HepG2 (cell line): ENCODE measurements around the gene INTS4. TPM values are rescaled to one million over a fixed set of nuclear protein-coding genes. Genes with fewer than 3 reads are reported as not detected.

Experiments
- ATAC-seq: fragments of 200-7000 bp; cut with Tn5 transposase; 3 replicates; pipeline ENCODE4 v1.9.1; 2020; ENCODE audit warnings: mild to moderate bottlenecking, moderate library complexity
- BruUV-seq: library from RNA; stranded (reverse); fragments of 400-500 nt; replicated peaks from 2 replicates; lab custom pipeline; 2021; lab: Mats Ljungman, UMichigan
- CTCF ChIA-PET: fragments of 300-600 bp; formaldehyde crosslinking; extraction: SDS; loops from one replicate; lab custom pipeline; 2021; ENCODE audit warnings: low total read pairs, inconsistent platforms, low intra/inter-chr PET ratio; lab: Yijun Ruan, JAX
- POLR2A ChIA-PET: fragments of 350-600 bp; sonication (Branson Sonifier 250); formaldehyde crosslinking; loops from one replicate; lab custom pipeline; 2020; ENCODE audit warnings: antibody characterized with exemption, inconsistent platforms; lab: Yijun Ruan, JAX
- DNase-seq: peaks from one replicate; pipeline ENCODE4 v3.0.0-alpha.2; 2015; ENCODE audit warnings: low spot score
- FAIRE-seq: peaks from 3 replicates; lab custom pipeline; 2011; peaks lifted over from hg19 to GRCh38; lab: Jason Lieb, UNC
- H2AFZ ChIP-seq: one replicate; pipeline ENCODE4 v1.6.1; 2011; ENCODE audit warnings: low read length, inconsistent platforms
- H3K27ac ChIP-seq: fragments of 300-600 bp; 3 replicates; pipeline ENCODE4 v1.8.0; 2011; ENCODE audit warnings: mixed run types, mild to moderate bottlenecking, mixed read lengths, low read length, inconsistent platforms; ENCODE audit not compliant: insufficient read depth; ENCODE audit errors: extremely low read length
- H3K27me3 ChIP-seq, 2 experiments: fragments of 200-600 bp in 1 of 2; 2 replicates in 1 of 2; 3 replicates in 1 of 2; pipeline versions ENCODE4 v1.6.0 to v1.8.0; 2011; ENCODE audit warnings: low read length in 2 of 2, mild to moderate bottlenecking in 2 of 2, moderate library complexity in 2 of 2, inconsistent platforms in 1 of 2; ENCODE audit not compliant: insufficient read depth in 2 of 2, control insufficient read depth in 1 of 2
- H3K36me3 ChIP-seq, 2 experiments: fragments of 200-600 bp in 1 of 2; replicated peaks in 1 of 2; 2 replicates in 1 of 2; 3 replicates in 1 of 2; pipeline versions ENCODE4 v1.5.1 to v1.8.0; 2011; ENCODE audit warnings: low read length in 2 of 2, inconsistent platforms in 1 of 2; ENCODE audit not compliant: insufficient read depth in 2 of 2, control insufficient read depth in 1 of 2
- H3K4me1 ChIP-seq: 2 replicates; pipeline ENCODE4 v1.5.1; 2012; ENCODE audit warnings: low read length, inconsistent platforms; ENCODE audit not compliant: insufficient read depth
- H3K4me2 ChIP-seq: 2 replicates; pipeline ENCODE4 v1.6.0; 2011; ENCODE audit warnings: low read depth, low read length, inconsistent platforms
- H3K4me3 ChIP-seq, 3 experiments: fragments of 200-600 bp in 1 of 3; sonication (generic), shearing (Covaris generic) in 1 of 3; replicated peaks in 1 of 3; 2 replicates each; pipeline ENCODE4 v1.5.1; 2011 to 2016; ENCODE audit warnings: low read length in 3 of 3, inconsistent platforms in 2 of 3, low read depth in 2 of 3, mild to moderate bottlenecking in 2 of 3, control low read depth in 1 of 3, mixed read lengths in 1 of 3; ENCODE audit not compliant: insufficient read depth in 1 of 3
- H3K79me2 ChIP-seq: one replicate; pipeline ENCODE4 v1.6.1; 2011; ENCODE audit warnings: low read length, inconsistent platforms; ENCODE audit not compliant: insufficient read depth
- H3K9ac ChIP-seq: 2 replicates; pipeline ENCODE4 v1.6.0; 2011; ENCODE audit warnings: mild to moderate bottlenecking, low read depth, low read length, inconsistent platforms; ENCODE audit not compliant: insufficient read depth
- H3K9me3 ChIP-seq: 2 replicates; pipeline ENCODE4 v1.5.1; 2012; ENCODE audit warnings: mild to moderate bottlenecking, low read length
- H4K20me1 ChIP-seq: 2 replicates; pipeline ENCODE4 v1.6.0; 2011; ENCODE audit warnings: inconsistent platforms, mild to moderate bottlenecking, low read length, moderate library complexity; ENCODE audit not compliant: insufficient read depth
- ATAD3A ChIP-seq: sonication (generic); formaldehyde crosslinking; IDR thresholded peaks from 2 replicates; pipeline ENCODE4 v1.4.0; 2020; ENCODE audit warnings: missing genetic modification reagents
- ELF4 ChIP-seq: sonication (generic); formaldehyde crosslinking; IDR thresholded peaks from 2 replicates; pipeline ENCODE4 v1.5.0; 2020; ENCODE audit warnings: missing genetic modification reagents, mild to moderate bottlenecking, moderate library complexity, borderline replicate concordance
- MEIS2 ChIP-seq: sonication (generic); formaldehyde crosslinking; IDR thresholded peaks from 2 replicates; pipeline ENCODE4 v1.9.0; 2021; ENCODE audit warnings: mild to moderate bottlenecking, missing genetic modification reagents
- MLX ChIP-seq: IDR thresholded peaks from 2 replicates; pipeline ENCODE4 v1.6.1; 2016
- SNAPC2 ChIP-seq: sonication (generic); formaldehyde crosslinking; IDR thresholded peaks from 2 replicates; pipeline ENCODE4 v1.8.1; 2022; ENCODE audit warnings: mild to moderate bottlenecking, missing genetic modification reagents
- ZBTB4 ChIP-seq: sonication (generic); formaldehyde crosslinking; IDR thresholded peaks from 2 replicates; pipeline ENCODE4 v1.4.0; 2020; ENCODE audit warnings: missing genetic modification reagents, mild to moderate bottlenecking, borderline replicate concordance
- ZMAT5 ChIP-seq: sonication (generic); formaldehyde crosslinking; IDR thresholded peaks from 2 replicates; pipeline ENCODE4 v1.5.0; 2020; ENCODE audit warnings: mild to moderate bottlenecking, low read depth, missing genetic modification reagents, borderline replicate concordance
- ZNF317 ChIP-seq: sonication (generic); formaldehyde crosslinking; IDR thresholded peaks from 2 replicates; pipeline ENCODE4 v1.5.0; 2020; ENCODE audit warnings: mild to moderate bottlenecking, missing genetic modification reagents
- ZNF589 ChIP-seq: sonication (generic); formaldehyde crosslinking; conservative IDR thresholded peaks from 2 replicates; pipeline ENCODE4 v1.8.0; 2022; ENCODE audit warnings: mild to moderate bottlenecking, moderate library complexity, missing genetic modification reagents
- WGBS: methylation state at CpG from one replicate; pipeline ENCODE4 v1.1.6; 2017; ENCODE audit warnings: low lambda C conversion rate; 5-methylcytosine and 5-hydroxymethylcytosine counted together
- in situ Hi-C: cut with HindIII; loops from 2 replicates; pipeline ENCODE4 v1.10.0; 2017; ENCODE audit warnings: low pct_unique_long_range_greater_than_20kb; ENCODE audit not compliant: extremely low pct_ligation_motif_present
- intact Hi-C: fragments of 100-400 bp; cut with micrococcal nuclease; formaldehyde crosslinking; loops from one replicate; pipeline ENCODE4 v1.10.0; 2022; ENCODE audit not compliant: unreplicated experiment
- polyA plus RNA-seq, 8 experiments: library from polyadenylated mRNA; depleted of rRNA in 3 of 8; stranded (reverse) in 7 of 8; unstranded in 1 of 8; fragments of >200 nt; fragmentation: Illumina TruSeq in 4 of 8; extraction: Trizol in 4 of 8; gene quantifications; 2 replicates each; pipeline versions ENCODE4 v1.2.1 to v1.2.3, GENCODE V29; 2011 to 2016; ENCODE audit warnings: low read depth in 4 of 8, missing spikeins in 1 of 8, mixed read lengths in 1 of 8; ENCODE audit not compliant: insufficient read depth in 1 of 8
- total RNA-seq, 5 experiments: library from RNA; depleted of rRNA; stranded (reverse); fragments of >200 nt; fragmentation: Illumina TruSeq; extraction: Trizol; gene quantifications; 2 replicates each; pipeline ENCODE4 v1.2.3, GENCODE V29; 2016; ENCODE audit warnings: low read depth in 1 of 5

Gene INTS4
- total and polyA plus RNA-seq, 2 of the 13 experiments (the other 11 are each of a cell fraction or from before 2014, with no cell fraction given): 37.3 to 44.8 TPM

GRCh38 chr11:78009062-78009461, 14.6 kb upstream of the INTS4 start:
- ChIA-PET POLR2A (no interaction called here), CTCF (no interaction called here)
- H4K20me1 ChIP-seq: no peaks in the 10 kb centered on the region
- H3K27me3 ChIP-seq: no peaks in the 10 kb centered on the region
- no TSS peak for BruUV-seq
- H3K4me1 ChIP-seq: peaks cover 35% of the 10 kb centered on the region
- no peaks in the 10 kb centered on the region for H3K79me2 ChIP-seq
- DNase-seq: no peak
- WGBS: 66% methylated on average over 2 of the region's 2 CpGs
- no peak for ATAC-seq
- H3K9ac ChIP-seq: no peak overlapping the region
- no peaks in the 10 kb centered on the region for H3K9me3 ChIP-seq
- in situ Hi-C loops (loop anchor here (5.0 to 10.0 kb wide), 2 partner anchors 38 to 194 kb away; no protein-coding TSS in a partner anchor), intact Hi-C loops (no loop called here)
- no peak overlapping the region for H3K4me3 ChIP-seq
- H3K4me2 ChIP-seq: no peak overlapping the region
- no peak overlapping the region for H3K27ac ChIP-seq
- H3K36me3 ChIP-seq: no peaks in the 10 kb centered on the region
- peak overlapping the region; percentile 76 for H2AFZ ChIP-seq
- TF ChIP-seq MLX (CRISPR knock-in tag) (no peak), ATAD3A (CRISPR knock-in tag) (no peak), ELF4 (no peak), ZNF317 (no peak), ZBTB4 (CRISPR knock-in tag) (no peak), ZNF589 (CRISPR knock-in tag) (no peak), SNAPC2 (no peak), ZMAT5 (CRISPR knock-in tag) (no peak), MEIS2 (CRISPR knock-in tag) (no peak)
- TF ChIP-seq, all 625 proteins: peak for 0
- FAIRE-seq: no peak
